Measurements from ENCODE around the gene RRP9. TPM values are rescaled to one million over a fixed set of nuclear protein-coding genes. Genes with fewer than 3 reads are reported as not detected.
A peak's percentile ranks its signal among the peaks of the same experiment; 100 is the strongest.

RRP9 gene
- total RNA-seq, 3 donors from 2014 or later (not counting 1 experiment from before 2014, with no cell fraction given), result 11.2 to 13.0 (median 12.7) TPM

- no peak overlapping the region for H3K4me3 Mint-ChIP-seq
Observed at GRCh38 chr3:51937611-51938450, 3.9 kb downstream of the RRP9 start.

GRCh38 chr3:51937014-51937413, 4.7 kb downstream of the RRP9 start:
- Mint-ChIP-seq H3K27me3 (ENCODE audit: low read depth in 2 of 2) (no peaks in the 10 kb centered on the region), H3K27ac (peak overlapping the region in 1 of 2 donors; percentile 8), H3K4me1 (peaks cover 13 to 35% of the 10 kb centered on the region in 2 donors), H3K9me3 (no peaks in the 10 kb centered on the region), H3K36me3 (no peaks in the 10 kb centered on the region), H3K4me3 (no peak overlapping the region)
- 93% methylated on average over 9 of the region's 9 CpGs for WGBS (ENCODE audit: insufficient coverage)
- Histone ChIP-seq H3K27me3 (ENCODE audit: control insufficient read depth, insufficient read depth, low read length) (no peaks in the 10 kb centered on the region), H3K36me3 (ENCODE audit: control insufficient read depth, insufficient read depth, low read length) (peaks cover 58% of the 10 kb centered on the region), H3K4me3 (ENCODE audit: low read length) (no peak overlapping the region), H3K27ac (ENCODE audit: low read length) (no peak overlapping the region), H3K9me3 (ENCODE audit: control insufficient read depth, insufficient read depth, low read length) (no peaks in the 10 kb centered on the region), H3K4me1 (ENCODE audit: control insufficient read depth, insufficient read depth, low read length) (peaks cover 13% of the 10 kb centered on the region)
- DNase-seq (no peak), ATAC-seq (no peak)
- intact Hi-C loops (cut with micrococcal nuclease), result no loop called here
- TF ChIP-seq CTCF (IDR thresholded peaks at IDR 0.05), result no peak

More at GRCh38 chr3:51937611-51938450, 3.9 kb downstream of the RRP9 start:
- Histone ChIP-seq H3K36me3 (ENCODE audit: control insufficient read depth, insufficient read depth, low read length) (peaks cover 55% of the 10 kb centered on the region), H3K4me1 (ENCODE audit: control insufficient read depth, insufficient read depth, low read length) (peaks cover 20% of the 10 kb centered on the region), H3K27me3 (ENCODE audit: control insufficient read depth, insufficient read depth, low read length) (no peaks in the 10 kb centered on the region), H3K27ac (ENCODE audit: low read length) (no peak overlapping the region), H3K4me3 (ENCODE audit: low read length) (no peak overlapping the region), H3K9me3 (ENCODE audit: control insufficient read depth, insufficient read depth, low read length) (no peaks in the 10 kb centered on the region)
- H3K9me3 Mint-ChIP-seq, result no peaks in the 10 kb centered on the region
- H3K27ac Mint-ChIP-seq, result peak overlapping the region in 1 of 2 donors; percentile 8
- no peak for TF ChIP-seq CTCF (IDR thresholded peaks at IDR 0.05)
- peaks cover 17 to 43% of the 10 kb centered on the region in 2 donors for H3K4me1 Mint-ChIP-seq
- 90% methylated on average over 13 of the region's 13 CpGs for WGBS (ENCODE audit: insufficient coverage)
- intact Hi-C loops (cut with micrococcal nuclease), result no loop called here
- no peaks in the 10 kb centered on the region for H3K27me3 Mint-ChIP-seq (ENCODE audit: low read depth in 2 of 2)
- ATAC-seq (no peak), DNase-seq (no peak)
- H3K36me3 Mint-ChIP-seq, result no peaks in the 10 kb centered on the region

GRCh38 chr3:51935886-51936755, 5.6 kb downstream of the RRP9 start:
- Mint-ChIP-seq H3K4me3 (no peak overlapping the region), H3K36me3 (no peaks in the 10 kb centered on the region), H3K27ac (peak overlapping the region in 1 of 2 donors; percentile 35), H3K4me1 (peaks cover 7 to 26% of the 10 kb centered on the region in 2 donors), H3K9me3 (no peaks in the 10 kb centered on the region), H3K27me3 (ENCODE audit: low read depth in 2 of 2) (no peaks in the 10 kb centered on the region)
- H3K4me3 ChIP-seq (ENCODE audit: low read length), result no peak overlapping the region
- intact Hi-C loops (cut with micrococcal nuclease), result no loop called here
- H3K27me3 ChIP-seq (ENCODE audit: control insufficient read depth, insufficient read depth, low read length), result no peaks in the 10 kb centered on the region
- ATAC-seq (no peak), DNase-seq (no peak)
- no peak overlapping the region for H3K27ac ChIP-seq (ENCODE audit: low read length)
- H3K9me3 ChIP-seq (ENCODE audit: control insufficient read depth, insufficient read depth, low read length), result no peaks in the 10 kb centered on the region
- WGBS (ENCODE audit: insufficient coverage), result 98% methylated on average over 25 of the region's 25 CpGs
- peaks cover 58% of the 10 kb centered on the region for H3K36me3 ChIP-seq (ENCODE audit: control insufficient read depth, insufficient read depth, low read length)
- peaks cover 8% of the 10 kb centered on the region for H3K4me1 ChIP-seq (ENCODE audit: control insufficient read depth, insufficient read depth, low read length)
- TF ChIP-seq CTCF (IDR thresholded peaks at IDR 0.05), result no peak
